HUES64 (cell line): ENCODE results near the gene COTL1.

Source experiments
- H3K27ac ChIP-seq: 2 replicates; pipeline ENCODE4 v1.7.0; 2013; ENCODE audit warnings: low read depth, low read length, inconsistent platforms
- H3K27me3 ChIP-seq: 2 replicates; pipeline ENCODE4 v1.6.1; 2013; ENCODE audit warnings: mild to moderate bottlenecking, low read length; ENCODE audit not compliant: insufficient read depth
- H3K36me3 ChIP-seq: 2 replicates; pipeline ENCODE4 v1.6.1; 2013; ENCODE audit warnings: mild to moderate bottlenecking, low read length; ENCODE audit not compliant: insufficient read depth
- H3K4me1 ChIP-seq: 2 replicates; pipeline ENCODE4 v1.6.1; 2013; ENCODE audit warnings: mild to moderate bottlenecking, low read length, moderate library complexity; ENCODE audit not compliant: insufficient read depth
- H3K4me3 ChIP-seq: 2 replicates; pipeline ENCODE4 v1.5.1; 2013; ENCODE audit warnings: mild to moderate bottlenecking, low read length, moderate library complexity
- H3K9ac ChIP-seq: 2 replicates; pipeline ENCODE4 v1.6.1; 2013; ENCODE audit warnings: mild to moderate bottlenecking, low read depth, low read length
- H3K9me3 ChIP-seq: 2 replicates; pipeline ENCODE4 v1.6.1; 2013; ENCODE audit warnings: low read depth, low read length; ENCODE audit not compliant: insufficient read depth
- WGBS: fragments of 150-250, 120-280 bp; methylation state at CpG from one replicate; pipeline ENCODE4 v1.1.7; 2013; ENCODE audit warnings: missing lambda C conversion rate; 5-methylcytosine and 5-hydroxymethylcytosine counted together

COTL1 gene

GRCh38 chr16:84595052-84595481 lies 22.8 kb downstream of the COTL1 start:
- no peak overlapping the region for H3K27ac ChIP-seq

GRCh38 chr16:84594725-84595038 lies 23.2 kb downstream of the COTL1 start:
- no peak overlapping the region for H3K9ac ChIP-seq
- WGBS, result 81% methylated on average over 9 of the region's 9 CpGs
- H3K27ac ChIP-seq, result no peak overlapping the region
- no peaks in the 10 kb centered on the region for H3K27me3 ChIP-seq
- H3K9me3 ChIP-seq, result no peaks in the 10 kb centered on the region
- no peak overlapping the region for H3K4me3 ChIP-seq
- peaks cover 24% of the 10 kb centered on the region for H3K36me3 ChIP-seq
- peaks cover 16% of the 10 kb centered on the region for H3K4me1 ChIP-seq

More at GRCh38 chr16:84595052-84595481, 22.8 kb downstream of the COTL1 start:
- peaks cover 19% of the 10 kb centered on the region for H3K4me1 ChIP-seq
- WGBS, result 93% methylated on average over 15 of the region's 15 CpGs
- no peak overlapping the region for H3K4me3 ChIP-seq
- H3K9me3 ChIP-seq, result no peaks in the 10 kb centered on the region
- no peak overlapping the region for H3K9ac ChIP-seq
- H3K27me3 ChIP-seq, result no peaks in the 10 kb centered on the region
- H3K36me3 ChIP-seq, result peaks cover 20% of the 10 kb centered on the region; the same call in 1 of the 2 replicates

- Histone ChIP-seq H3K27me3 (no peaks in the 10 kb centered on the region), H3K4me3 (no peak overlapping the region), H3K36me3 (peaks cover 30% of the 10 kb centered on the region), H3K9me3 (no peaks in the 10 kb centered on the region), H3K27ac (no peak overlapping the region), H3K4me1 (peaks cover 12% of the 10 kb centered on the region), H3K9ac (no peak overlapping the region)
- 87% methylated on average over 23 of the region's 23 CpGs for WGBS
Measured at GRCh38 chr16:84593825-84594724, 23.8 kb downstream of the COTL1 start.

- H3K4me1 ChIP-seq, result peaks cover 5% of the 10 kb centered on the region
- H3K36me3 ChIP-seq, result peaks cover 38% of the 10 kb centered on the region
- H3K9ac ChIP-seq, result no peak overlapping the region
- WGBS, result 81% methylated on average over 11 of the region's 11 CpGs
- no peak overlapping the region for H3K27ac ChIP-seq
- H3K4me3 ChIP-seq, result no peak overlapping the region
- no peaks in the 10 kb centered on the region for H3K27me3 ChIP-seq
- no peaks in the 10 kb centered on the region for H3K9me3 ChIP-seq
Measured at GRCh38 chr16:84592718-84593117, 25.2 kb downstream of the COTL1 start.

- WGBS, result 95% methylated on average over 24 of the region's 24 CpGs
- Histone ChIP-seq H3K9me3 (no peaks in the 10 kb centered on the region), H3K9ac (no peak overlapping the region), H3K4me1 (peaks cover 4% of the 10 kb centered on the region; the same call in 1 of the 2 replicates), H3K27me3 (no peaks in the 10 kb centered on the region), H3K4me3 (no peak overlapping the region), H3K36me3 (peaks cover 26% of the 10 kb centered on the region), H3K27ac (no peak overlapping the region)
Measured at GRCh38 chr16:84589975-84590719, 27.7 kb downstream of the COTL1 start.

- Histone ChIP-seq H3K4me1 (peaks cover 4% of the 10 kb centered on the region; the same call in 1 of the 2 replicates), H3K9me3 (no peaks in the 10 kb centered on the region), H3K9ac (no peak overlapping the region), H3K4me3 (no peak overlapping the region), H3K36me3 (peaks cover 33% of the 10 kb centered on the region), H3K27me3 (no peaks in the 10 kb centered on the region), H3K27ac (no peak overlapping the region)
- WGBS, result 97% methylated on average over 8 of the region's 8 CpGs
Measured at GRCh38 chr16:84588991-84589390, 28.9 kb downstream of the COTL1 start.

- 58% methylated on average over 10 of the region's 10 CpGs for WGBS
Measured at GRCh38 chr16:84585886-84586285, 32.0 kb downstream of the COTL1 start.

GRCh38 chr16:84585467-84585866 lies 32.4 kb downstream of the COTL1 start:
- Histone ChIP-seq H3K4me3 (no peak overlapping the region), H3K27ac (no peak overlapping the region), H3K27me3 (no peaks in the 10 kb centered on the region), H3K36me3 (peaks cover 32% of the 10 kb centered on the region), H3K9me3 (no peaks in the 10 kb centered on the region), H3K4me1 (peaks cover 8% of the 10 kb centered on the region; the same call in 1 of the 2 replicates), H3K9ac (no peak overlapping the region)
- 86% methylated on average over 6 of the region's 6 CpGs for WGBS

More at GRCh38 chr16:84585886-84586285, 32.0 kb downstream of the COTL1 start:
- H3K36me3 ChIP-seq, result peaks cover 32% of the 10 kb centered on the region
- H3K27me3 ChIP-seq, result no peaks in the 10 kb centered on the region
- H3K9ac ChIP-seq, result no peak overlapping the region
- no peak overlapping the region for H3K27ac ChIP-seq
- H3K4me3 ChIP-seq, result no peak overlapping the region
- H3K4me1 ChIP-seq, result peaks cover 8% of the 10 kb centered on the region; the same call in 1 of the 2 replicates
- H3K9me3 ChIP-seq, result no peaks in the 10 kb centered on the region

- no peak overlapping the region for H3K4me3 ChIP-seq
- no peaks in the 10 kb centered on the region for H3K27me3 ChIP-seq
- peaks cover 8% of the 10 kb centered on the region; the same call in 1 of the 2 replicates for H3K4me1 ChIP-seq
- H3K27ac ChIP-seq, result no peak overlapping the region
- H3K9me3 ChIP-seq, result no peaks in the 10 kb centered on the region
- WGBS, result 97% methylated on average over 6 of the region's 6 CpGs
- H3K9ac ChIP-seq, result no peak overlapping the region
- peaks cover 28% of the 10 kb centered on the region for H3K36me3 ChIP-seq
Measured at GRCh38 chr16:84584678-84585077, 33.2 kb downstream of the COTL1 start.

- no peak overlapping the region for H3K4me3 ChIP-seq
- H3K27ac ChIP-seq, result no peak overlapping the region
- no peaks in the 10 kb centered on the region for H3K9me3 ChIP-seq
- WGBS, result 90% methylated on average over 15 of the region's 15 CpGs
- H3K9ac ChIP-seq, result no peak overlapping the region
- peaks cover 8% of the 10 kb centered on the region; the same call in 1 of the 2 replicates for H3K4me1 ChIP-seq
- peaks cover 24% of the 10 kb centered on the region for H3K36me3 ChIP-seq
- no peaks in the 10 kb centered on the region for H3K27me3 ChIP-seq
Measured at GRCh38 chr16:84583995-84584394, 33.9 kb downstream of the COTL1 start.

GRCh38 chr16:84582958-84583516 lies 34.8 kb downstream of the COTL1 start:
- peaks cover 8% of the 10 kb centered on the region; the same call in 1 of the 2 replicates for H3K4me1 ChIP-seq
- no peak overlapping the region for H3K4me3 ChIP-seq
- no peak overlapping the region for H3K27ac ChIP-seq
- H3K9me3 ChIP-seq, result no peaks in the 10 kb centered on the region
- peak overlapping the region; percentile 39; the same call in 1 of the 2 replicates for H3K9ac ChIP-seq
- H3K36me3 ChIP-seq, result peaks cover 17% of the 10 kb centered on the region; the same call in 1 of the 2 replicates
- WGBS, result 83% methylated on average over 10 of the region's 11 CpGs
- H3K27me3 ChIP-seq, result no peaks in the 10 kb centered on the region
